Parathyroid adenoma (tissue), 2 donors: Measurements from ENCODE around the gene VASP.
"Not testable (repeated sequence)": the region's sequence is repeated elsewhere in the genome, so short reads cannot be mapped to it uniquely, and the experiment has no call there.

Source experiments
- H2AFZ ChIP-seq: fragments of 300-600 bp; sonication (generic); one replicate; pipeline ENCODE4 v1.7.0; 2017; ENCODE audit warnings: antibody characterized with exemption, mild to moderate bottlenecking
- H3K27ac ChIP-seq: fragments of 300-600 bp; sonication (generic); one replicate; pipeline ENCODE4 v1.7.0; 2017
- H3K27me3 ChIP-seq: fragments of 300-600 bp; sonication (generic); one replicate; pipeline ENCODE4 v1.7.0; 2017; ENCODE audit warnings: low read length; ENCODE audit not compliant: control insufficient read depth, insufficient read depth
- H3K36me3 ChIP-seq: fragments of 300-600 bp; sonication (generic); one replicate; pipeline ENCODE4 v1.7.0; 2017; ENCODE audit warnings: low read length; ENCODE audit not compliant: control insufficient read depth, insufficient read depth
- H3K4me1 ChIP-seq: fragments of 300-600 bp; sonication (generic); one replicate; pipeline ENCODE4 v1.7.0; 2017; ENCODE audit warnings: control low read depth
- H3K4me2 ChIP-seq: fragments of 300-600 bp; sonication (generic); one replicate; pipeline ENCODE4 v1.7.0; 2017; ENCODE audit warnings: low read length
- H3K4me3 ChIP-seq: fragments of 300-600 bp; sonication (generic); one replicate; pipeline ENCODE4 v1.7.0; 2017; ENCODE audit warnings: low read depth, low read length
- H3K79me2 ChIP-seq: fragments of 300-600 bp; sonication (generic); one replicate; pipeline ENCODE4 v1.7.0; 2017; ENCODE audit warnings: control low read depth
- H3K9ac ChIP-seq: fragments of 300-600 bp; sonication (generic); one replicate; pipeline ENCODE4 v1.7.0; 2017; ENCODE audit warnings: mild to moderate bottlenecking
- H3K9me3 ChIP-seq: fragments of 300-600 bp; sonication (generic); one replicate; pipeline ENCODE4 v1.7.0; 2017; ENCODE audit warnings: low read length; ENCODE audit not compliant: control insufficient read depth
- TF ChIP-seq, protein P1 (sequence below): fragments of 300-600 bp; sonication (generic); IDR thresholded peaks from one replicate; pipeline ENCODE4 v1.7.0; 2017; ENCODE audit warnings: antibody characterized with exemption, mild to moderate bottlenecking
- donor health status: primary hyperparathyroidism.

Gene VASP

DNA sequence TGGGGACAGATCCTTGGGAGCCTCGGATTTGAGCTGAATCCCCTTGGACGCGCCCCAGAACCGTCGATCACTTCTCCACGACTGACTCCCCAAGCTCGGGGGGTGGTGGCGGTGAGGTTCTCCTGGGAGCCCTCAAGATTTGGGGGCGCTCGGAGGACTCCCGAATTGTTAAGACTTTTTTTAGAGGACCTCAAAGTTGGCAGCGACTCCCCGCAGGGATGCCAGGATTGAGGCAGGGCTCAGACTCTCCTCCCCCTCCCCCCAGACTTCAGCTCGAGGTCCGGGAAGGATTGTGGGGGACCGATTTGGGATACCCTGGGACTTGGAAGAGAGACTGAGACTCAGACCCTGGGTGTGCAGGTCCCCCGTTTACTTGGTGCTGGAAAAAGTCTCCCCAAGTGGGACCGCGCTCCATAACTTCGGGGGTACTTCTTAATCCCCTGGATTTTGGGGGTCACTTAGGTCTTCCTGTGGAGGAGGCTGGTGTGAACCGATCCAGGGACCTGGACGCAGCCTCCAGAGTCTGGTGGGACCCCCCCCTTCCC, 665 bp downstream of the VASP start:
- Histone ChIP-seq H3K4me2 (peak overlapping the region; percentile 84), H3K4me1 (peaks cover 4% of the 10 kb centered on the region), H2AFZ (peak overlapping the region; percentile 97), H3K27me3 (no peaks in the 10 kb centered on the region), H3K9me3 (no peaks in the 10 kb centered on the region), H3K9ac (peak overlapping the region; percentile 61), H3K4me3 (peak overlapping the region; percentile 92), H3K36me3 (no peaks in the 10 kb centered on the region), H3K27ac (peak overlapping the region; percentile 81), H3K79me2 (peaks cover 12% of the 10 kb centered on the region)
- TF ChIP-seq, protein P1, sequence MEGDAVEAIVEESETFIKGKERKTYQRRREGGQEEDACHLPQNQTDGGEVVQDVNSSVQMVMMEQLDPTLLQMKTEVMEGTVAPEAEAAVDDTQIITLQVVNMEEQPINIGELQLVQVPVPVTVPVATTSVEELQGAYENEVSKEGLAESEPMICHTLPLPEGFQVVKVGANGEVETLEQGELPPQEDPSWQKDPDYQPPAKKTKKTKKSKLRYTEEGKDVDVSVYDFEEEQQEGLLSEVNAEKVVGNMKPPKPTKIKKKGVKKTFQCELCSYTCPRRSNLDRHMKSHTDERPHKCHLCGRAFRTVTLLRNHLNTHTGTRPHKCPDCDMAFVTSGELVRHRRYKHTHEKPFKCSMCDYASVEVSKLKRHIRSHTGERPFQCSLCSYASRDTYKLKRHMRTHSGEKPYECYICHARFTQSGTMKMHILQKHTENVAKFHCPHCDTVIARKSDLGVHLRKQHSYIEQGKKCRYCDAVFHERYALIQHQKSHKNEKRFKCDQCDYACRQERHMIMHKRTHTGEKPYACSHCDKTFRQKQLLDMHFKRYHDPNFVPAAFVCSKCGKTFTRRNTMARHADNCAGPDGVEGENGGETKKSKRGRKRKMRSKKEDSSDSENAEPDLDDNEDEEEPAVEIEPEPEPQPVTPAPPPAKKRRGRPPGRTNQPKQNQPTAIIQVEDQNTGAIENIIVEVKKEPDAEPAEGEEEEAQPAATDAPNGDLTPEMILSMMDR = no peak

DNA sequence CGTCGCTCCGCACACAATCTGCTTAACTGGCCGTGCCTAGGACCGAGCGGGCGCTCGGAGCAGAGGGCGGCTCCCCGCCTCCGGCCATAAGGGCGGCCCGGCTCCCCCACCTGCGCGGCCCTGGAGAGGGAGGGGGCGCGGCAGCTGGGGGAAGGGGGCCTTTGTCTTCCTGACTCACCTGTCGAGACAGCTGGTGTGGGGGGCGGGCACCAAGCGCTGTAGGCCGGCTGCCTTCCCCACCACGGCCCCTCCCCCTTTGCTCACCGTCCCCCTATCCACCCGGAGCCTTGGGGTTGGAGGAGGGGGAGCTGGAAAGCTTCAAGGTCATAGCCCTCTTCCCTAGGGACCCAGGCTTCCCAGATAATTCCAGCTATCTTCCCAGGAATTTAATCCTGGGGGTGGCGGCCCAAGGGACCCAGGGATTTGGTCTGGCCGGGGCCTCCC, 1.2 kb downstream of the VASP start:
- H3K79me2 ChIP-seq = peaks cover 12% of the 10 kb centered on the region
- no peaks in the 10 kb centered on the region for H3K9me3 ChIP-seq
- TF ChIP-seq, protein P1 = no peak
- peak overlapping the region; percentile 81 for H3K27ac ChIP-seq
- H3K9ac ChIP-seq = peak overlapping the region; percentile 61
- peak overlapping the region; percentile 59 for H2AFZ ChIP-seq
- H3K4me1 ChIP-seq = peaks cover 4% of the 10 kb centered on the region
- H3K36me3 ChIP-seq = no peaks in the 10 kb centered on the region
- peak overlapping the region; percentile 84 for H3K4me2 ChIP-seq
- no peaks in the 10 kb centered on the region for H3K27me3 ChIP-seq
- H3K4me3 ChIP-seq = peak overlapping the region; percentile 92

DNA sequence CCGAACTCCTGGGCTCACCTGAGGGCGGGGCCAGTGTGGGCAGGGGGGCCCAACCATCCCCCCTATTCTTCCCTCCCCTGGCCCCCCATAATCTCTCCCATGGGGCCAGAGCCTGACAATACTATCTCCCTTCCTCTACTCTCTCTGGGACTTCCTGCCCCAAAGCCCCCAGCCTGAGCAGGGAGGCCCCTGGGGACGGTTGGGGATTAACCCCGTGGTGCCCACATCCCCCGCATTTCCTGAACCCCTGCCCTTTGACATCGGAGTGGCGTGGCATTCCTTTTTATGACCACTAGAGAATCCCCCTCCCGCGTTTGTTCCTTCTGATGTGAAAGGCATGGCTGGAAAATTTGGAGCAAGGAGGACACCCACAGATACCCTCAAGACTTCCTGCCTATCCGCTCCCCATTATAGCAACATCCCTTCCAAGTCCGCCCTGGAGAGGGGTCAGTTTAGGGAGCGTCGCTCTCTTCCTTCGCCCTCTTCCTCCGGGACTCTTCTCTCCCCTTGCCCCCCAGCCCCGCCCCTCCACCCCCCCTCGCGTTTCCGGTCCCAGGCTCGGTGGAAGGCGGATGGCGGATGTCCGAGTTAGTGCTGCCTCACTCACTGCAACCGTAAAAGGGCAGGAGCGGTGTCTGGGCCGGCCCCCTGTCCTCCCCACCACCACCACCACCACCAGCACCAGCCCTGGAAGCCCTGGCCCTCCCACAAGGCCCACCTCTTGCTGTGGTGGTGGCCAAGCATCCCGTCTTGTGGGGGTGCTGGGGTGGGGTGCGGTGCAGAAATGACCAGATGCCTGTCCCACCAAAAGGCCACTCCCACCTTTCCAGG, 1.8 kb downstream of the VASP start:
- H3K4me2 ChIP-seq = peak overlapping the region; percentile 84
- peak overlapping the region; percentile 92 for H3K4me3 ChIP-seq
- TF ChIP-seq, protein P1 = no peak
- no peaks in the 10 kb centered on the region for H3K9me3 ChIP-seq
- H3K9ac ChIP-seq = peak overlapping the region; percentile 15
- H3K4me1 ChIP-seq = peaks cover 7% of the 10 kb centered on the region
- peaks cover 15% of the 10 kb centered on the region for H3K79me2 ChIP-seq
- peak overlapping the region; percentile 81 for H3K27ac ChIP-seq
- no peaks in the 10 kb centered on the region for H3K27me3 ChIP-seq
- H3K36me3 ChIP-seq = no peaks in the 10 kb centered on the region
- peak overlapping the region; percentile 59 for H2AFZ ChIP-seq

DNA sequence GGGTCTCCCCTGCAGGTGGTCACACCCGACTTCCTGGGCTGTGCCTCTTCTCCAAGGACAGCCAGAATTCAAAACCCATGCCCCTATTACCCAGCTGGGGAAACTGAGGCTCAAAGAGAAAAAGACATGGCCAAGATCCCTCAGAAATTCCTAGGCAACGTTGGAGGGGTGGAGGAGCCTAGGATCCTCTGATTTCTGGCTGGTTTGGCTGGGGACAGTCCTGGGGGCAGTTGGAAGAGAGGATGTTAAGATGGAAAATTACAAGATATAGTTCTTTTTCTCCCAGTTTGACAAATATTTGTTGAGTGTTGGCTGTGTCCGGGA, 2.4 kb downstream of the VASP start:
- Histone ChIP-seq H3K4me3 (no peak overlapping the region), H3K27me3 (no peaks in the 10 kb centered on the region), H2AFZ (peak overlapping the region; percentile 59), H3K9me3 (no peaks in the 10 kb centered on the region), H3K79me2 (peaks cover 15% of the 10 kb centered on the region), H3K36me3 (no peaks in the 10 kb centered on the region), H3K4me2 (peak overlapping the region; percentile 84), H3K4me1 (peaks cover 11% of the 10 kb centered on the region), H3K27ac (peak overlapping the region; percentile 81), H3K9ac (no peak overlapping the region)
- TF ChIP-seq, protein P1 = no peak

DNA sequence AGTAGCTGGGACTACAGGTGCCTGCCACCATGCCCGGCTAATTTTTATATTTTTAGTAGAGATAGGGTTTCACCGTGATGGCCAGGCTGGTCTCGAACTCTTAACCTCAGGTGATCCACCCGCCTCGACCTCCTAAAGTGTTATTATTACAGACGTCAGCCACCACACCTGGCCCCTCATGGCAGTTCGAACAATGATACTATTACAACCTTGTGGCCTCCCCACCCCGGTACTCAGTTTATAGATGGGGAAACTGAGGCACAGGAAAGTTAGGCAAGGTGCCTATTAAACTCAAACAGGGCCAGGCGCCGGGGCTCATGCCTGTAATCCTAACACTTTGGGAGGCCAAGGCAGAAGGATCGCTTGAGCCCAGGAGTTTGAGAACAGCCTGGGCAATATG, 3.1 kb downstream of the VASP start:
- H3K4me3 ChIP-seq, H3K36me3 ChIP-seq, H3K27ac ChIP-seq, H3K27me3 ChIP-seq, H3K9me3 ChIP-seq, H3K9ac ChIP-seq, H3K4me2 ChIP-seq, H2AFZ ChIP-seq: not testable (repeated sequence)
- H3K79me2 ChIP-seq = peaks cover 18% of the 10 kb centered on the region
- peaks cover 11% of the 10 kb centered on the region for H3K4me1 ChIP-seq
